ENCODE results near the gene WWC2.
A peak's percentile ranks its signal among the peaks of the same experiment; 100 is the strongest.
"Not testable (repeated sequence)": the region's sequence is repeated elsewhere in the genome, so short reads cannot be mapped to it uniquely, and the experiment has no call there.

WWC2 gene

DNA sequence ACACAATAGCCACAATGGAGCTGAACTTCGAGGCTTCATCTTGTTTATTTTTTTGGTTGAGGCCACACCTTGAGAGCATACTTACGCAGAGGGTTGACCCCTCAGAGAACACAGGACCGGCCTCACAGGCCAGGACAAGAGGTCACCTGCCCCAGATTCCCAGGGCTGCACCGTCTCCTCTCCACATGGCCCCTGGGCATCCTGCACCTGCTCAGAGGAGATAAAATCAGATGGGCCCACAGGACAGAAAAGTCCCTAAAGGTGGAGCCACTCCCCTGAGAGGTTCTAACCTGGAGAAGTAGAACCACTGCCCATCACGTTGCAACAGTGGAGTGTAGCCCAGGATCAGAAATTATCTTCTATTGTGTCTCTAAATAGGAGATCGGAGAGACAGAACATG is 224.2 kb downstream of the WWC2 start:
- no peak overlapping the region for H3K4me3 ChIP-seq (replicated peaks; ENCODE audit: low read depth, low read length)
- TF ChIP-seq, protein P1, sequence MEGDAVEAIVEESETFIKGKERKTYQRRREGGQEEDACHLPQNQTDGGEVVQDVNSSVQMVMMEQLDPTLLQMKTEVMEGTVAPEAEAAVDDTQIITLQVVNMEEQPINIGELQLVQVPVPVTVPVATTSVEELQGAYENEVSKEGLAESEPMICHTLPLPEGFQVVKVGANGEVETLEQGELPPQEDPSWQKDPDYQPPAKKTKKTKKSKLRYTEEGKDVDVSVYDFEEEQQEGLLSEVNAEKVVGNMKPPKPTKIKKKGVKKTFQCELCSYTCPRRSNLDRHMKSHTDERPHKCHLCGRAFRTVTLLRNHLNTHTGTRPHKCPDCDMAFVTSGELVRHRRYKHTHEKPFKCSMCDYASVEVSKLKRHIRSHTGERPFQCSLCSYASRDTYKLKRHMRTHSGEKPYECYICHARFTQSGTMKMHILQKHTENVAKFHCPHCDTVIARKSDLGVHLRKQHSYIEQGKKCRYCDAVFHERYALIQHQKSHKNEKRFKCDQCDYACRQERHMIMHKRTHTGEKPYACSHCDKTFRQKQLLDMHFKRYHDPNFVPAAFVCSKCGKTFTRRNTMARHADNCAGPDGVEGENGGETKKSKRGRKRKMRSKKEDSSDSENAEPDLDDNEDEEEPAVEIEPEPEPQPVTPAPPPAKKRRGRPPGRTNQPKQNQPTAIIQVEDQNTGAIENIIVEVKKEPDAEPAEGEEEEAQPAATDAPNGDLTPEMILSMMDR (IDR thresholded peaks at IDR 0.05; ENCODE audit: low read length, missing control alignments) = no peak
- DNase-seq (ENCODE audit: low read depth) = no peak

DNA sequence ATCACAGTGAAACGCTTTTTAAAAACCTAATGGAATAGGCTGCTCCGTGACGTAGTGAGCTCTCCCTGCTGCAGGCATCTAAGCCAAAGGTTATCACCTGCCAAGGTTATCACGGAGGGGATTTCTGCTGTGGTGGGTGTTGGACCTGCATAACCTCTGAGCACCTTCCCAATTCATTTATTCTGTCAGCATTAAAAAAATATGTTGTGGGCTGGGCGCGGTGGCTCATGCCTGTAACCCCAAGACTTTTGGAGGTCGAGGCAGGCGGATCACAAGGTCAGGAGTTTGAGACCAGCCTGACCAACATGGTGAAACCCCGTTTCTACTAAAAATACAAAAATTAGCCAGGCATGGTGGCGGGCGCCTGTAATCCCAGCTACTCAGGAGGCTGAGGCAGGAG is 225.0 kb downstream of the WWC2 start:
- not testable (repeated sequence) for DNase-seq (ENCODE audit: low read depth); H3K4me3 ChIP-seq (replicated peaks; ENCODE audit: low read depth, low read length)

DNA sequence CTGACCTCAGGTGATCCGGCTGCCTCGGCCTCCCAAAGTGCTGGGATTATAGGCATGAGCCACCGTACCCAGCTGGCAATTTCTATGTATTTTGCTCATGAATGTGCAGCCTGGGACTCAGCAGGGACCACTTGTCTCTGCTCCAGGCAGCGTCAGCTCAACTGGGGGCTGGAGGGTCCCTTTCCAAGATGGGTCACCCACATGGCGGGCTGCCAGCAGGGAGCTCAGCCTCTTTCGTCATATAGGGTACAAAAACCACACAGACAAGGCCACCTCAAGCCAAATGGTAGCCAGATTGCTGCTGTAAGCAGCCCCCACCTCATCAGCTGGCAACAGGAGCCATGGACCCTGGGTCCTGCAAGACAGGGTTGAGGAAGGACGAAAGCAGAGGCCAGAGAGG is 225.6 kb downstream of the WWC2 start:
- no peak for DNase-seq (ENCODE audit: low read depth)
- H3K4me3 ChIP-seq (replicated peaks; ENCODE audit: low read depth, low read length) = no peak overlapping the region
- TF ChIP-seq, protein P1 (IDR thresholded peaks at IDR 0.05; ENCODE audit: low read length, missing control alignments) = no peak

DNA sequence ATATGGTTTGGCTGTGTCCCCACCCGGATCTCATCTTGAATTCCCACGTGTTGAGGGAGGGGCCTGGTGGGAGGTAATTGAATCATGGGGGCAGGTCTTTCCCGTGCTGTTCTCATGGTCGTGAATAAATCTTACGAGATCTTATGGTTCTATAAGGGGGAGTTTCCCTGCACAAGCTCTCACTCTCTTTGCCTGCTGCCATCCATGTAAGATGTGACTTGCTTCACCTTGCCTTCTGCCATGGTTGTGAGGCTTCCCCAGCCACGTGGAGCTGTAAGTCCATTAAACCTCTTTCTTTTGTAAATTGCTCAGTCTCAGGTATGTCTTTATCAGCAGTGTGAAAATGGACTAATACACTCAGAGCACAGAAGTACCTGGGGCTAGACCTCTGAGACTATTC is 227.3 kb downstream of the WWC2 start:
- DNase-seq (ENCODE audit: low read depth); H3K4me3 ChIP-seq (replicated peaks; ENCODE audit: low read depth, low read length): not testable (repeated sequence)

DNA sequence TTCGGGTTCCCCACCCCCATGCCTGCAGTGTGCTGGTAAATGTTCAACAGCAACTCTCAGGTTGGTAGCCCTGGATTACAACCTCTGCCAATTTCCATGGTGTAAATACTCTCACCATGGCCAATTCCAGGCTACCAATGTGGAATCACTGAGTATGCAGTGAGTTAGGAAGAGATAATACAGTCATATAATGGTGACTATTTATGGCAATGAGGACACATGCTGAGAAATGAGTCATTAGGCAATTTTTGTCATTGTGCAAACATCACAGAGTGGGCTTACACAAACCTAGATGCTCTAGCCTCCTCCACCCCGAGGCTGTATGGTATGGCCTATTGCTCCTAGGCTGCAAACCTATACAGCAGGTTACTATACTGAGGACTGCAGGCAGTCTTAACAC is 227.8 kb downstream of the WWC2 start:
- DNase-seq (ENCODE audit: low read depth) = peak; percentile 15
- TF ChIP-seq, protein P1 (IDR thresholded peaks at IDR 0.05; ENCODE audit: low read length, missing control alignments) = no peak
- no peak overlapping the region for H3K4me3 ChIP-seq (replicated peaks; ENCODE audit: low read depth, low read length)

DNA sequence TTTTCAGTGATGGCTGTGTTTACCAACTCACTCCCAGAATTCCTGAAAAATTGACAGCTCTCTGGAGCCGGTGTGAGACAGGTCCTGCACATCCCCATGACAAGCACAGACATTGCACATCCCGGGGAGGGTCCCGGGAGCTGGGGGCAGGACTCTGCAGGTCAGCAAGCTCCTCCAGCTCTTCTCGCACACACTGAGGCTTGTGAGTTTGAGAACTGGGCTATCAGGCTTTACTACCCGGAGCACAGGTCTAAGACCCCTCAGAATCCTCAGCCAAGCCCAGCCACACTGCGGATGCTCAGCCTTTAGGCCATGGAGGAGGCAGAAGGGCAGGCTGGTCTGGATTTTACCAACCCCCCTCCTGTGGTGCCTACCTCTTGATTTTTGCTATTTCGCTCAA is 228.8 kb downstream of the WWC2 start:
- DNase-seq (ENCODE audit: low read depth) = no peak
- TF ChIP-seq, protein P1 (IDR thresholded peaks at IDR 0.05; ENCODE audit: low read length, missing control alignments) = no peak
- H3K4me3 ChIP-seq (replicated peaks; ENCODE audit: low read depth, low read length) = no peak overlapping the region

DNA sequence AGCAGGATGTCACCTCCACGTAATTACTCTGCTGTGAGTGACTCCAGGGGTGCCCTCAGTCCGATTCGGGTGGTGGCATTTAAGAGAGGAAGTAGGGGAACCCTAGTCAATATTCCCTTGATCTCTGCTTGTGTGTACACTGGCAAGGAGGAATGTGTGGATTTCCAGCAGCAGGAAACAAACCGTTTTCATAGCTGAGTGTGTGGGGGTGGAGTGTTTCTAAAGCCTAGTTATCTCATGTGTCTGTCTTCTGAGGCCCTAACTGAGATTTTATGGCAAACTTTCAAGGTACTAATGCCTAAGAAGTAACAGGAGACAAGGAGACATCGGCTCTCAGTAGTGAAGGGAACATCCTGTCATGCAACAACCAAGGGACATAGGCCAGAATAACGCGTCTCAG is 229.8 kb downstream of the WWC2 start:
- DNase-seq (ENCODE audit: low read depth) = peak; percentile 72
- TF ChIP-seq, protein P1 (IDR thresholded peaks at IDR 0.05; ENCODE audit: low read length, missing control alignments) = no peak
- H3K4me3 ChIP-seq (replicated peaks; ENCODE audit: low read depth, low read length) = no peak overlapping the region

DNA sequence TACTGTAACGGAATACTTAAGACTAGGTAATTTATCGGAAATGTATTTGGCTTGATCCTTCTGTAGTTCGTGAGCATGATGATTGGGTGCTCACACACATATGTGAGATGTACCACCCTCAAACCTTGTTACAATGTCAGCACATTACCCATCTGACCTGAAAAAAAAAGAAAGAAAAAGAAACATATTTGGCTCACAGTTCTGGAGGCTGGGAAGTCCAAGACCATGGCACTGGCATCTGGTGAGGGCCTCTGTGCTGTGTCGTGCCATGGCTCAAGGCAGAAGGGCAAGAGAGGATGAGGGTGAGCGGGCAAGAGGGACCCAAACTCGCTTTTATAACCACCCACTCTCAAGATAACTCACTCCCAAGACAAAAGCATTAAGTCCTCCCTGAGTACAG is 230.2 kb downstream of the WWC2 start:
- TF ChIP-seq, protein P1 (IDR thresholded peaks at IDR 0.05; ENCODE audit: low read length, missing control alignments) = no peak
- DNase-seq (ENCODE audit: low read depth) = no peak
- H3K4me3 ChIP-seq (replicated peaks; ENCODE audit: low read depth, low read length) = no peak overlapping the region
